HG02970 (cell line): ENCODE measurements around the gene POPDC2.

ENCODE experiments used
- ATAC-seq: cut with Tn5 transposase; IDR thresholded peaks from one replicate; pipeline ENCODE4 v1.9.1; 2021; ENCODE audit warnings: mild to moderate bottlenecking, moderate library complexity, moderate number of reproducible peaks; ENCODE audit not compliant: unreplicated experiment, low FRiP score

The POPDC2 gene

GRCh38 chr3:119672776-119673175, 12.4 kb upstream of the POPDC2 start:
- no peak for ATAC-seq

- ATAC-seq: no peak
Measured at GRCh38 chr3:119669906-119670570, 9.6 kb upstream of the POPDC2 start.

GRCh38 chr3:119665954-119666559, 5.7 kb upstream of the POPDC2 start:
- no peak for ATAC-seq

DNA sequence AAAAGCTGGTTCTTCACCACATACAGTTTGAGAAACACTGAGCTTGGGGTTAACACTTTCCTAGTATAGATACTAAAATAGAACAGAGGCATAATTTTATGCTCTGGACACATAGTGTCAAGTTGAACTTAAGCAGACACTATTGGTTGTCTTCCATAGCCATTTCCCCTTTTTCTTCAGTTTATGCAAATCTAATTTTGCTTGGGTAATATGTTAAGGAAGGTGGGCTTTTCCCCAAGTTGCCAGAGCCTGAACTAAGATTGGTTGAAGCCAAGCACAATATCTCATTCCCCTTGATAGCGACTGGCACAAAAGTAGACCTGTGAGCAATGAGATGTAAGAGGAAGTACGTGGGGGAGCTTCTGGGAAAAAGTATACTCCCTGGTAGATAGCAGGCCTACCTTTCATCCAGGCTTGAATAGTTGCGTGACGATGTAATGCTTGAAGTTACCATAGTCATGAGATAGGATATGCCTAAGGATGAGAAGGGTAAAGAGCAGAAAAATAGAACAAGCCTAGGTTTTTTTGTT, 4.5 kb upstream of the POPDC2 start:
- ATAC-seq: no peak

- ATAC-seq: no peak
Measured at GRCh38 chr3:119664370-119664769, 4.0 kb upstream of the POPDC2 start.

DNA sequence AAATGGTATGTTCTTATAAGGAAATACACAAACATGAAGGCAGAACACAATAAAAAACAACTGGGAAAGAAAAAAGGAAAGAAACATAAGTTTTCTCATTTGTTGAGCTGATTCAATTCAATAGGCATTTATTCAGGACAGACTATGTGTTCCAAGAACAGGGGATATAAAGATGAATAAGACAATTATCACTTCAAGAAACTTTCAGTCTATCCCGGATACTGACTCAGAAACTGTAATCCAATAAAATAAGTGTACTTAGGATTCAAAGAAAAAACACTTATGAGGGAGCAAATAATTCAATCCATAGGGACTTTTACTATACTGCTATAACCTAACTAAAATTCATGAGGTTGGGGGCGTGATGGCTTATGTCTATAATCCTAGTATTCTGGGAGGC, 3.5 kb upstream of the POPDC2 start:
- ATAC-seq: no peak

DNA sequence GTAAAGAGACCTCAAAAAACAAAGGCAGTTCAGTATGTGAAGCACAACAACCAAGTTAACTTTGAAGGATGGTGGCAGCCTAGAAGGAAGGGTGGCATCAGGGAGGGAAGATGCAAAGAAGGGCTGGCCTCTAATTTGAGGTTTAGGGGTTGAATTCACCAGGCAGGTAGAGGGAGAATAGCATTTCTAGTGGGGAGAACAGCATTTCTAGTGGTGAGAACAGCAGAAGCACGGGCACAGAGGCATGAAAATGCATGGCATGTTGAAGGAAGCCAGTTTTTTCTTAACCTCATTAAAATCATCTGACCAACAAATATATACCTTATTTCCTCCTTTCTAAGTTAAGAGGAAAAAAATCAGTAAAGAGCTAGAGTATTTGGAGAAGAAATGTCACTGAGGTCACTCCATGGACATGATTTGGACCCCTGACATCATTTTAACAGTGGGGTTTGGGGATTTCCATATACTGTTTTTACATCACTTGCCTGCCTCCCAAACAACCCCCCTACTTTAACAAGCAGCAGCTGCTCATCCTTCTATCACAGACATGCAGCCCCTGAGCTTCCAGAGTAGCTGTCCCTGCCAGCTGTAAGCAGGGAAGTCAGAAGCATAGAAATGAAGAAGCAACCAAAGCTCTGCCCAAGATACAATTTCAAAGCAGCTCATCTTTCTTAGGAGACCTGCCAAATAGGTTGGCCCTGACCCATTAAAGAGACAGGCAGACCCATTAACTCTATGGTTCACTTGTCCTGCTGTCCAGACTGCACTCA, 2.4 kb upstream of the POPDC2 start:
- ATAC-seq: no peak

DNA sequence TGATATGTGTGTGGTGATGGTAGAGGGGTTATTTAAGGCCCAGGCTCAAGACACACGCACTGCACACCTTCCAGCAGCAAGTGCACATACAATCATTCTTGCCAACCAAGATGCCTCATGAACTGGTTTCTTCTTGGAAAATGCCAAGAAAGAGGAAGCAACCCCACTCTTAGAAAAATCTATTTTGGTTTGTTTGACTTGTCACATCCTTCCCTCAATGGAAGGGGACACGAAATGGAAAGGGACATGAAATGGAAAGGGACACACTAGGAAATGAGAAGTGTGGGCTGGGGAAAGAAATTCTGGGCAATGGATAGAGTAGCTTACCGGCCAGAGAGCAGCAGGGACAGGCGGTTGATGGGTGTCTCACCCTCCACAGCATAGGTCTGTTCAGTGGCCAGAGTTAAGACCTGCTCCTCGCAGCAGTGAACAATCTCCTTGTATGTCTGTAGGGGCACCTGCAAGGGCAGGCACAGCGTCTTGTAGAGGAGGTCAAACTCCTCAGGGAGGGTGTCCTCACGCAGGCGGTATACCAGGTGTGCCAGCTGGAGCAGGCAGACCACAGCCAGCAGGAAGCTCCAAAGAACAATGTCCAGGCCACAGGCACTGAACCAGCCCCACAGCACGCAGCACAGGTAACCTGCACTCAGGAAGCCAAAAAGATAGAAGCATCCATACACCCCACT, 640 bp downstream of the POPDC2 start:
- no peak for ATAC-seq

DNA sequence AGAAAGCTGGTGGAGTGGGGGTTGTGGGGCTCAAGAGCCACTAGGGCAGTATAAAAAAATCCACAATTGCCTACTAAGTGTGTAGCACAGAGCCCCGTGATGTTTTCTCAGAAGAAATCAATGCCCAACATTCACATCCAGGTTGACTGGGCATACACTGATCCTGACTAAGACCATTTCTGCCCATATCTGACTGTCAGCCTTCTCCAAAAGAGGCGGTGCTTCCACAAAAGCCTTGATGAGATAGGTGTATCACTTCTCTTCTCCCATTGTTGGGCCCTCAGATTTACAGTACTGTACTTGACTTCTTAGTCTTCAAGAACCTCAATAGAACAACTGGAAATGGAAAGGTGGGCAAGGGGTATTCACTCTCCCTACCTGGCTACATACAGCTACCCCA, 1.4 kb downstream of the POPDC2 start:
- no peak for ATAC-seq

GRCh38 chr3:119657887-119658702, 2.3 kb downstream of the POPDC2 start:
- no peak for ATAC-seq

GRCh38 chr3:119653876-119654275, 6.5 kb downstream of the POPDC2 start:
- ATAC-seq: no peak

DNA sequence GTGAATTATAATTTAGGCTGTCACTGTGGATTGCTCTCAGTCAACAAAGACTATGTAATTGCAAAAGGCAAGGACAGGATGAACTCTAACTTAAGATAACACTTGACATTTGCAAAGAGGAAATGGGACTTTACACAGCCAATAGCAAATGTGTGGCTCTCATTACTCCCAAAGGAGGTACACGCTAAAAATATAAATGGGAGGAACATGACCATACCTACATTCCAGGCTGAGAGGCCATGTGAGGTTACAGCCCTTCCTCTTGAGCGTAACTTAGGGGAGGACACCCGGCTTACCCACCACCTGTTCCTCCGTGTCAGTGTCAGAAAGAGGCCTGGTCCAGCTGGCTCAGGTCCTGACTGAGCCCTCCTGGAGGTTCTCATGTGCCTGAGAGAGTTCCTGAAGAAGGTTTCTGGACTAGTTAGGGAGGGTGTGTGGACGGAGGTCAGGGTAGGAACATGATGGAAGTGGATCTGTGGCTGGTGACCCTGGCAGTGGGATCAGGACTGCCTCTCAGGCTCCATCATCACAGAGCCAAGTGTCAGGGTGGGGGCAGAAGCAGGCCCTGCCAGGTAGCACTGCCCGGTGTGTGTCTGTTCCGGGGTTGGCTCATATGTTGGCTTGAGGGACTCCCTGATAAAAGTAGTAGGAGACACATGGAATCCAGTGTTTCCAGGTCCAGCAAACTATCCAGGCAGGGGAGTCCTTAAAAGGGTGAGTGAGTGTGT, 7.9 kb downstream of the POPDC2 start:
- no peak for ATAC-seq

DNA sequence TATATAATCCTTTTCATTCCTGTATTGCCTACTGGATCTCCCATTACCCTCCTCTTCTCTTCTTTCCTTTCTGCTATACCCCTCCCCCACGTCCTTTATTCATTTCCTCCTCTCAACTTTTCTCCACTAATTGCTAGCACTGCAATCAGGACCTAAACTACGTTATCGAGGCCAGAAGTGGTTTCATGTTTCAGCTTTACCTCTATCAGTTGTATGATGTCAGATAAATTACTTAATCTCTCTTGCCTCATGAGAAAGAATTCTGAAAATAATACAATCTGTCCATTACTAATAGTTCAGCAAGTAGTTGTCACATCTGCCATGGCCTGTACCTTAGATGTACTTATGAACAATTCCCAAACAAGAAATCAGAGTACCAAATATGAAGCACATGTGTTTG, 10.6 kb downstream of the POPDC2 start:
- ATAC-seq: no peak

- no peak for ATAC-seq
Measured at GRCh38 chr3:119647843-119648575, 12.4 kb downstream of the POPDC2 start.

GRCh38 chr3:119647171-119647570, 13.2 kb downstream of the POPDC2 start:
- ATAC-seq: no peak

GRCh38 chr3:119645813-119646212, 14.6 kb downstream of the POPDC2 start:
- no peak for ATAC-seq

DNA sequence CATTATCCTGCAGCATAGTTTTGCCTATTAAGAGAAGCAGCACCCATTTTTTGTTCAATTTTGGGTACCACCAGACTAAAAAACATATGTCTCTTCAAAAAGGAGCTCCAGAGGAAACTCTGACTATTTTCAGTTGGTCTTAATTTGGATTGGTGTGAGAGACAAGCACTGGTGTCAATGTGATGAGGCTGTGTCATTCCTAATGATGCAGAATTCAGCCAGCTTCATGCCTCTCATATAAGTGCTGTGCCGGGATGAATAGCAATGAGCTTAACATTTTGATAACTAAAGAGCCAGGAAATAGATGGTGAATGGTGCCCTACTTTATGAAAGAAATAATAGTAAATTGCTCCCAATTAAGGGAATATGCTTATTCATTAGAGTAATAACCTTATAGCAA, 15.9 kb downstream of the POPDC2 start:
- ATAC-seq: no peak

DNA sequence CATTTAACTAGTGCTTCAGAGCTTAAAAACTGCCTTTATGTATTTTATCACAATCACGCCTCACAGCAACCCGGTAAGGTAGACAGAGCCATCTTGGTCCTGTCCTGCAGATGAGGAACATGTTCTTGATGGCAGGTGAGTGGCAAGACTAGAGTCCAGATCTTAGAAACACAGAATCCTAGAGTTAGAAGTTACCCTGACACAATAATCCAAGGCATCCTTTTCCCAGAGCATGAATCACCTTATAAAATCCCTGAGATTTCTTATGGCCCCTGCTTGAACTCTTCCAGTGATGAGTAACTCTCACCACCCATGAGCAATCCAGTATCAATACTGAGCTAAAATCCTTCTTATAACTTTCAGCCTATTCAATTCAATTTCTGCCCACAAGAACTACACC, 16.9 kb downstream of the POPDC2 start:
- ATAC-seq: no peak
